Thyroid gland (tissue), 4 donors: ENCODE data around the gene ACYP2. TPM values are rescaled to one million over a fixed set of nuclear protein-coding genes. Genes with fewer than 3 reads are reported as not detected.

ENCODE experiments used
- DNase-seq, 2 donors: peaks; one replicate each; pipeline ENCODE4 v3.0.0-alpha.2; 2019
- H3K27ac ChIP-seq, 3 donors: fragments of 200-600 bp; sonication (generic); 1 replicate in 2 of 3; 2 replicates in 1 of 3; pipeline ENCODE4 v1.5.1; 2016 to 2019; ENCODE audit warnings: mild to moderate bottlenecking in 1 of 3, moderate library complexity in 1 of 3
- H3K27me3 ChIP-seq: fragments of 200-600 bp; sonication (generic); one replicate; pipeline ENCODE4 v1.5.1; 2019
- H3K36me3 ChIP-seq, 2 donors: fragments of 200-600 bp; sonication (generic); one replicate each; pipeline ENCODE4 v1.5.1; 2016 to 2019
- H3K4me1 ChIP-seq, 2 donors: fragments of 200-600 bp; sonication (generic); one replicate each; pipeline ENCODE4 v1.5.1; 2017 to 2019
- H3K4me3 ChIP-seq, 3 donors: fragments of 200-600 bp; sonication (generic); replicated peaks in 1 of 3; 1 replicate in 2 of 3; 2 replicates in 1 of 3; pipeline ENCODE4 v1.5.1; 2016; ENCODE audit warnings: mild to moderate bottlenecking in 1 of 3
- H3K9me3 ChIP-seq: fragments of 200-600 bp; sonication (generic); one replicate; pipeline ENCODE4 v1.5.1; 2017
- CTCF ChIP-seq, 6 experiments: fragments of 200-600 bp in 3 of 6; fragments of 450-650 bp in 3 of 6; sonication (generic) in 3 of 6; IDR thresholded peaks; one replicate each; pipeline ENCODE4 v1.5.1; 2016 to 2019; ENCODE audit warnings: antibody characterized with exemption in 6 of 6, mild to moderate bottlenecking in 2 of 6, inconsistent platforms in 1 of 6, moderate library complexity in 1 of 6
- POLR2A ChIP-seq, 2 donors: fragments of 450-650 bp; IDR thresholded peaks; one replicate each; pipeline ENCODE4 v1.6.1; 2017; ENCODE audit warnings: antibody characterized with exemption in 2 of 2, mild to moderate bottlenecking in 2 of 2, moderate library complexity in 1 of 2
- WGBS, 2 donors: methylation state at CpG; one replicate each; pipeline ENCODE4 v1.1.5; 2017; 5-methylcytosine and 5-hydroxymethylcytosine counted together
- intact Hi-C: fragments of 100-400 bp; cut with DNase I; formaldehyde crosslinking; loops from one replicate; pipeline ENCODE4 v1.15.1; 2023
- total RNA-seq, 4 donors: library from RNA; depleted of rRNA; stranded (reverse); fragments of >200 nt; gene quantifications; one replicate each; pipeline ENCODE4 v1.2.3, GENCODE V29; 2016

ACYP2 gene
- total RNA-seq, 4 donors from 2014 or later = 14.1 to 29.2 (median 26.2) TPM

GRCh38 chr2:54325148-54325547, 209.7 kb downstream of the ACYP2 start:
- intact Hi-C loops = loop anchor here (10.0 kb wide), 1 partner anchor 110 kb away; no protein-coding TSS in a partner anchor
- 92 to 100% methylated on average over 1 of the region's 1 CpG for WGBS, 2 donors
- Histone ChIP-seq H3K36me3 (no peaks in the 10 kb centered on the region), H3K4me1 (peaks cover 0 to 8% of the 10 kb centered on the region in 2 donors), H3K4me3 (no peak overlapping the region), H3K27me3 (no peaks in the 10 kb centered on the region), H3K9me3 (no peaks in the 10 kb centered on the region), H3K27ac (no peak overlapping the region)
- no peak for DNase-seq
- no peak for TF ChIP-seq POLR2A (IDR thresholded peaks at IDR 0.05)
- no peak for TF ChIP-seq CTCF (IDR thresholded peaks at IDR 0.05)

GRCh38 chr2:54329482-54330161, 214.2 kb downstream of the ACYP2 start:
- Histone ChIP-seq H3K4me3 (no peak overlapping the region), H3K9me3 (no peaks in the 10 kb centered on the region), H3K27ac (peak overlapping the region; percentile 78 to 98 (median 91)), H3K36me3 (no peaks in the 10 kb centered on the region), H3K27me3 (no peaks in the 10 kb centered on the region), H3K4me1 (peaks cover 7 to 17% of the 10 kb centered on the region in 2 donors)
- WGBS, 2 donors = 62 to 65% methylated on average over 5 of the region's 5 CpGs
- TF ChIP-seq CTCF (IDR thresholded peaks at IDR 0.05) (no peak), POLR2A (IDR thresholded peaks at IDR 0.05) (no peak)
- intact Hi-C loops = loop anchor here (10.0 kb wide), 1 partner anchor 115 kb away; no protein-coding TSS in a partner anchor
- no peak for DNase-seq

- no peaks in the 10 kb centered on the region for H3K36me3 ChIP-seq
- peaks cover 7 to 17% of the 10 kb centered on the region in 2 donors for H3K4me1 ChIP-seq
- 1 to 2% methylated on average over 32 to 36 of the region's 50 CpGs for WGBS, 2 donors
- H3K4me3 ChIP-seq = peak overlapping the region; percentile 25 to 53 (median 43)
- no peaks in the 10 kb centered on the region for H3K27me3 ChIP-seq
- no peaks in the 10 kb centered on the region for H3K9me3 ChIP-seq
- no peak for TF ChIP-seq CTCF (IDR thresholded peaks at IDR 0.05)
- peak; percentile 76 to 98 for TF ChIP-seq POLR2A (IDR thresholded peaks at IDR 0.05)
- DNase-seq = peak; percentile 98
- intact Hi-C loops = no loop called here
- H3K27ac ChIP-seq = peak overlapping the region; percentile 78 to 98 (median 91)
These were observed 214.9 kb downstream of the ACYP2 start for GRCh38 chr2:54330162-54330925.

- 38 to 39% methylated on average over 17 of the region's 17 CpGs for whole genome bisulfite sequencing, 2 donors
- Histone ChIP-seq H3K27me3 (no peaks in the 10 kb centered on the region), H3K4me3 (peak overlapping the region; percentile 7 to 53 (median 34)), H3K36me3 (no peaks in the 10 kb centered on the region), H3K4me1 (peaks cover 7 to 17% of the 10 kb centered on the region in 2 donors), H3K27ac (peak overlapping the region; percentile 8 to 98 (median 91)), H3K9me3 (no peaks in the 10 kb centered on the region)
- peak in 1 of 2 donors; percentile 3 for DNase-seq
- no peak for TF ChIP-seq CTCF (IDR thresholded peaks at IDR 0.05)
- intact Hi-C loops = no loop called here
These were observed 215.8 kb downstream of the ACYP2 start for GRCh38 chr2:54330926-54331835.
